ENCODE measurements around the gene RNF225. TPM values are rescaled to one million over a fixed set of nuclear protein-coding genes. Genes with fewer than 3 reads are reported as not detected.

RNF225 gene
- total and polyA plus RNA-seq, 2 of the 13 experiments (the other 11 are each of a cell fraction or from before 2014, with no cell fraction given) = not detected

DNA sequence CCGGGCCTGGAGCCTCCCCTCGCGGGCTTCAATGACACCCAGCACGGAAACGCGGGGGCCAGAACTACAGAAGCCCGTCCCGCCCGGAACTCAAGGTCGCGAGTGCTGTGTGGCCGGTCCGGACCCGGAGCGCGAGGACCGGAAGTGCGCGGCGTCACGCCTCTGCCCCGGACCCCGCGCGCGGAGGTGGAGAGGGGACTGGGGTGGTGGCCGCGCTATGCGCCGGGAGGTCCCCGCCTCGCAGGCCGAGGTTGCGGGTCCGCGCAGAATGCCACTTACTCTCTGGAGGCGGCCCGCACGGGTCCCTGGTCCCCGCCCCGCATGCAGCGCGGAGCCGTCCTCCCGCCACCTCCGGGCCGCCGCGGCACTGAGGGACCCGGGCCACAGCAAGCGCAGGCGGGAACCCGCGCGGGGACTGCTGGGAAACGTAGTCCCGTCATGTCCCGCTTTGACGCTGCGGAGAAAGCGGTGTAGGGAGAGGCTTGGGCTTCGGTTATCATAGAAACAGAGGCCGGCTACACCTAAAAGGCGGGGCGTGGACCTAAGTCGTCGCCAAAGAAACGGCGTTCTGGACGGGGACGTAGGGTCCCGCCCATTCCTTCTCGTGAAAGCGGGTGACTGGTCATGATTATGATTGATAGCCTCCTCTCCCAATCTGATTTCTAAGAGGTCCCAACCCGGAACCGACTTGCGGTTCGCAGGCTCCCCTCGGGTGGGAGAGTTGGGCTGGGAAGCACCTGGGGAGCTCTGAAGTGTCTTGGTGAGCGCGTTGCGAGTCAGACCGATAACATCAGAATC, 14.6 kb upstream of the RNF225 start, which contains the start of gene ZNF837 (continued):
- TF ChIP-seq PTBP1 (IDR thresholded peaks at IDR 0.05; ENCODE audit: low read depth, low read length, poor library complexity, severe bottlenecking) (no peak), HNRNPH1 (optimal IDR thresholded peaks at IDR 0.05; ENCODE audit: low read depth, low read length) (no peak), KLF16 (CRISPR knock-in tag; IDR thresholded peaks at IDR 0.05) (peak in 1 of 2 experiments; percentile 95; a peak in 2 of 4 replicates), ZNF616 (CRISPR knock-in tag; IDR thresholded peaks at IDR 0.05; ENCODE audit: low read depth) (peak; percentile 93; the same call in 1 of the 2 replicates), SIN3B (IDR thresholded peaks at IDR 0.05; ENCODE audit: low read length) (peak; percentile 81; the same call in 1 of the 2 replicates)
- TF ChIP-seq, protein P1, sequence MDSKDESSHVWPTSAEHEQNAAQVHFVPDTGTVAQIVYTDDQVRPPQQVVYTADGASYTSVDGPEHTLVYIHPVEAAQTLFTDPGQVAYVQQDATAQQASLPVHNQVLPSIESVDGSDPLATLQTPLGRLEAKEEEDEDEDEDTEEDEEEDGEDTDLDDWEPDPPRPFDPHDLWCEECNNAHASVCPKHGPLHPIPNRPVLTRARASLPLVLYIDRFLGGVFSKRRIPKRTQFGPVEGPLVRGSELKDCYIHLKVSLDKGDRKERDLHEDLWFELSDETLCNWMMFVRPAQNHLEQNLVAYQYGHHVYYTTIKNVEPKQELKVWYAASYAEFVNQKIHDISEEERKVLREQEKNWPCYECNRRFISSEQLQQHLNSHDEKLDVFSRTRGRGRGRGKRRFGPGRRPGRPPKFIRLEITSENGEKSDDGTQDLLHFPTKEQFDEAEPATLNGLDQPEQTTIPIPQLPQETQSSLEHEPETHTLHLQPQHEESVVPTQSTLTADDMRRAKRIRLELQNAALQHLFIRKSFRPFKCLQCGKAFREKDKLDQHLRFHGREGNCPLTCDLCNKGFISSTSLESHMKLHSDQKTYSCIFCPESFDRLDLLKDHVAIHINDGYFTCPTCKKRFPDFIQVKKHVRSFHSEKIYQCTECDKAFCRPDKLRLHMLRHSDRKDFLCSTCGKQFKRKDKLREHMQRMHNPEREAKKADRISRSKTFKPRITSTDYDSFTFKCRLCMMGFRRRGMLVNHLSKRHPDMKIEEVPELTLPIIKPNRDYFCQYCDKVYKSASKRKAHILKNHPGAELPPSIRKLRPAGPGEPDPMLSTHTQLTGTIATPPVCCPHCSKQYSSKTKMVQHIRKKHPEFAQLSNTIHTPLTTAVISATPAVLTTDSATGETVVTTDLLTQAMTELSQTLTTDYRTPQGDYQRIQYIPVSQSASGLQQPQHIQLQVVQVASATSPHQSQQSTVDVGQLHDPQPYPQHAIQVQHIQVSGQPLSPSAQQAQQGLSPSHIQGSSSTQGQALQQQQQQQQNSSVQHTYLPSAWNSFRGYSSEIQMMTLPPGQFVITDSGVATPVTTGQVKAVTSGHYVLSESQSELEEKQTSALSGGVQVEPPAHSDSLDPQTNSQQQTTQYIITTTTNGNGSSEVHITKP (CRISPR knock-in tag; IDR thresholded peaks at IDR 0.05; ENCODE audit: low read depth) = no peak
- TF ChIP-seq, protein P2, sequence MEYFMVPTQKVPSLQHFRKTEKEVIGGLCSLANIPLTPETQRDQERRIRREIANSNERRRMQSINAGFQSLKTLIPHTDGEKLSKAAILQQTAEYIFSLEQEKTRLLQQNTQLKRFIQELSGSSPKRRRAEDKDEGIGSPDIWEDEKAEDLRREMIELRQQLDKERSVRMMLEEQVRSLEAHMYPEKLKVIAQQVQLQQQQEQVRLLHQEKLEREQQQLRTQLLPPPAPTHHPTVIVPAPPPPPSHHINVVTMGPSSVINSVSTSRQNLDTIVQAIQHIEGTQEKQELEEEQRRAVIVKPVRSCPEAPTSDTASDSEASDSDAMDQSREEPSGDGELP (IDR thresholded peaks at IDR 0.05; ENCODE audit: borderline replicate concordance, low read depth) = peak; percentile 18; the same call in 1 of the 2 replicates
- TF ChIP-seq, protein P3, sequence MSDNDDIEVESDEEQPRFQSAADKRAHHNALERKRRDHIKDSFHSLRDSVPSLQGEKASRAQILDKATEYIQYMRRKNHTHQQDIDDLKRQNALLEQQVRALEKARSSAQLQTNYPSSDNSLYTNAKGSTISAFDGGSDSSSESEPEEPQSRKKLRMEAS (IDR thresholded peaks at IDR 0.05) = peak; percentile 94
- TF ChIP-seq, protein P4, sequence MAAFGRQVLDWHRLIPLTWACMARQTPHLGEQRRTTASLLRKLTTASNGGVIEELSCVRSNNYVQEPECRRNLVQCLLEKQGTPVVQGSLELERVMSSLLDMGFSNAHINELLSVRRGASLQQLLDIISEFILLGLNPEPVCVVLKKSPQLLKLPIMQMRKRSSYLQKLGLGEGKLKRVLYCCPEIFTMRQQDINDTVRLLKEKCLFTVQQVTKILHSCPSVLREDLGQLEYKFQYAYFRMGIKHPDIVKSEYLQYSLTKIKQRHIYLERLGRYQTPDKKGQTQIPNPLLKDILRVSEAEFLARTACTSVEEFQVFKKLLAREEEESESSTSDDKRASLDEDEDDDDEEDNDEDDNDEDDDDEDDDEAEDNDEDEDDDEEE (CRISPR knock-in tag; IDR thresholded peaks at IDR 0.05) = no peak
- TF ChIP-seq, protein P5, sequence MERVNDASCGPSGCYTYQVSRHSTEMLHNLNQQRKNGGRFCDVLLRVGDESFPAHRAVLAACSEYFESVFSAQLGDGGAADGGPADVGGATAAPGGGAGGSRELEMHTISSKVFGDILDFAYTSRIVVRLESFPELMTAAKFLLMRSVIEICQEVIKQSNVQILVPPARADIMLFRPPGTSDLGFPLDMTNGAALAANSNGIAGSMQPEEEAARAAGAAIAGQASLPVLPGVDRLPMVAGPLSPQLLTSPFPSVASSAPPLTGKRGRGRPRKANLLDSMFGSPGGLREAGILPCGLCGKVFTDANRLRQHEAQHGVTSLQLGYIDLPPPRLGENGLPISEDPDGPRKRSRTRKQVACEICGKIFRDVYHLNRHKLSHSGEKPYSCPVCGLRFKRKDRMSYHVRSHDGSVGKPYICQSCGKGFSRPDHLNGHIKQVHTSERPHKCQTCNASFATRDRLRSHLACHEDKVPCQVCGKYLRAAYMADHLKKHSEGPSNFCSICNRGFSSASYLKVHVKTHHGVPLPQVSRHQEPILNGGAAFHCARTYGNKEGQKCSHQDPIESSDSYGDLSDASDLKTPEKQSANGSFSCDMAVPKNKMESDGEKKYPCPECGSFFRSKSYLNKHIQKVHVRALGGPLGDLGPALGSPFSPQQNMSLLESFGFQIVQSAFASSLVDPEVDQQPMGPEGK (CRISPR knock-in tag; IDR thresholded peaks at IDR 0.05) = peak; percentile 91
- TF ChIP-seq, protein P6, sequence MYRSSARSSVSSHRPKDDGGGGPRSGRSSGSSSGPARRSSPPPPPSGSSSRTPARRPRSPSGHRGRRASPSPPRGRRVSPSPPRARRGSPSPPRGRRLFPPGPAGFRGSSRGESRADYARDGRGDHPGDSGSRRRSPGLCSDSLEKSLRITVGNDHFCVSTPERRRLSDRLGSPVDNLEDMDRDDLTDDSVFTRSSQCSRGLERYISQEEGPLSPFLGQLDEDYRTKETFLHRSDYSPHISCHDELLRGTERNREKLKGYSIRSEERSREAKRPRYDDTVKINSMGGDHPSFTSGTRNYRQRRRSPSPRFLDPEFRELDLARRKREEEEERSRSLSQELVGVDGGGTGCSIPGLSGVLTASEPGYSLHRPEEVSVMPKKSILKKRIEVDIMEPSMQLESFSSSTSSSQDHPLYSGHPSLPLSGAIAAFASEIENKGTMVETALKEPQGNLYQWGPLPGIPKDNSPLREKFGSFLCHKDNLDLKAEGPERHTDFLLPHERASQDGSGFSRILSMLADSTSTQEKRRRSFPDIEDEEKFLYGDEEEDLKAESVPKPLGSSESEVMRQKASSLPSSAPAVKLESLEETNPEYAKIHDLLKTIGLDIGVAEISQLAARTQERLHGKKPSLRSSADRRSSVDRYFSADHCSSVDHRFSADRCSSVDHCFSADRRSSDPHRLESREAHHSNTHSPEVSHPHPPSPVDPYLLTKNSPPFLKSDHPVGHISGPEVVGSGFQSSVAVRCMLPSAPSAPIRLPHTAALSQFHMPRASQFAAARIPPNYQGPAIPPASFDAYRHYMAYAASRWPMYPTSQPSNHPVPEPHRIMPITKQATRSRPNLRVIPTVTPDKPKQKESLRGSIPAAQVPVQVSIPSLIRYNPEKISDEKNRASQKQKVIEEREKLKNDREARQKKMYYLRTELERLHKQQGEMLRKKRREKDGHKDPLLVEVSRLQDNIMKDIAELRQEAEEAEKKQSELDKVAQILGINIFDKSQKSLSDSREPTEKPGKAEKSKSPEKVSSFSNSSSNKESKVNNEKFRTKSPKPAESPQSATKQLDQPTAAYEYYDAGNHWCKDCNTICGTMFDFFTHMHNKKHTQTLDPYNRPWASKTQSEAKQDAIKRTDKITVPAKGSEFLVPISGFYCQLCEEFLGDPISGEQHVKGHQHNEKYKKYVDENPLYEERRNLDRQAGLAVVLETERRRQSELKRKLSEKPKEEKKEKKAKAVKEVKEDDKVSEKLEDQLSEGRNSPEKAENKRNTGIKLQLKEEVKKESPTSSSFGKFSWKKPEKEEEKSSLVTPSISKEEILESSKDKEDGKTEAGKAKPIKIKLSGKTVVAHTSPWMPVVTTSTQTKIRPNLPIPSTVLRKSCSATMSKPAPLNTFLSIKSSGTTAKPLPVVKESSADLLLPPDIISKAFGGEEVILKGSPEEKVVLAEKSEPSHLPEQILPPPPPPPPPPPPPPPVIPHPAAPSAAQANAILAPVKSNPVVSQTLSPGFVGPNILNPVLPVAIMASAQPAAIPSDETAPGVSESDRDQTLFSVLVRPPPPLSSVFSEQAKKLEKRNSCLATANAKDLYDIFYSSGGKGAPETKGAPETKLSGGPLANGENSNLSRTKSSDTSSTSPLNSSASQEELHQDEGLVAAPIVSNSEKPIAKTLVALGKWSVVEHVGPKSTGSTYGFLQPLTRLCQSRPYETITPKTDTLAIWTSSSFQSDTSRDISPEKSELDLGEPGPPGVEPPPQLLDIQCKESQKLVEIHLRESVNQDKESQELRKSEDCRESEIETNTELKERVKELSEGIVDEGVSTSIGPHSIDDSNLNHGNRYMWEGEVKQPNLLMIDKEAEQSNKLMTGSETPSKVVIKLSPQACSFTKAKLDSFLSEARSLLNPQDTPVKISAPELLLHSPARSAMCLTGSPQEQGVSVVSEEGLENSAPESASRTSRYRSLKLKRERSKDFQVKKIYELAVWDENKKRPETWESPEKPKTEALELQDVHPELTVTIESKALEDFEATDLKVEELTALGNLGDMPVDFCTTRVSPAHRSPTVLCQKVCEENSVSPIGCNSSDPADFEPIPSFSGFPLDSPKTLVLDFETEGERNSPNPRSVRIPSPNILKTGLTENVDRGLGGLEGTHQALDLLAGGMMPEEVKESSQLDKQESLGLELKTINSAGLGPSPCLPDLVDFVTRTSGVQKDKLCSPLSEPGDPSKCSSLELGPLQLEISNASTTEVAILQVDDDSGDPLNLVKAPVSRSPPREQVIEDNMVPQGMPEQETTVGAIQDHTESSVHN (CRISPR knock-in tag; IDR thresholded peaks at IDR 0.05) = no peak
